NB4 (cell line): ENCODE data around the gene RPTOR.

Experiments used
- CTCF ChIP-seq: IDR thresholded peaks from one replicate; pipeline ENCODE4 v1.5.1; 2012; ENCODE audit warnings: low read depth, low read length
- MAX ChIP-seq: IDR thresholded peaks from 2 replicates; pipeline ENCODE4 v1.6.1; 2011; ENCODE audit warnings: low read depth, low read length
- MYC ChIP-seq: IDR thresholded peaks from 2 replicates; pipeline ENCODE4 v1.6.1; 2011; ENCODE audit warnings: low read depth, low read length
- POLR2A ChIP-seq: IDR thresholded peaks from 2 replicates; pipeline ENCODE4 v1.6.1; 2011; ENCODE audit warnings: mild to moderate bottlenecking; ENCODE audit not compliant: insufficient read length; ENCODE audit errors: extremely low read depth

GRCh38 chr17:80845069-80845862 lies 300.6 kb downstream of the RPTOR start:
- TF ChIP-seq POLR2A (no peak), CTCF (no peak), MAX (no peak), MYC (no peak)
